ENCODE measurements around the gene PAQR5.

PAQR5 gene

DNA sequence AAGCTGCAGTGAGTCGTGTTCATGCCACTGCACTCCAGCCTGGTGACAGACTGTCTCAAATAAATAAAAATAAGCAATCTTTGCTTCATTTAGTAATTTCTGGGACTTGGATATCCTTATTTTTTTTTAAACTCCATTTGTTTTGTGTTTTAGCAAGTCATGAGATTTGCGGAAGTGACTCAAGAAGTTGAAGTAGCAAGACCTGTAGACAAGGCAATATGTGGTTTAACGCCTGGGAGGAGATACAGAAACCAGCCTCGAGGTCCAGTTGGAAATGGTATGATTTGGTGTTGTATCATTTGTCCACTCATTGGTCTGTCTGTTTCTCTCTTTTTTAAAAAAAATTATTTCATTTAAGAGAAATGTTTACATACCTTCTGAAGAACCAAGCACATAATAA lies 137.3 kb downstream of the PAQR5 start:
- Histone ChIP-seq H3K9ac (ENCODE audit: low read length) (no peak overlapping the region), H3K27me3 (ENCODE audit: insufficient read depth, low read length) (no peaks in the 10 kb centered on the region), H3K9me3 (ENCODE audit: low read length) (no peaks in the 10 kb centered on the region), H3K4me1 (ENCODE audit: insufficient read depth, low read length, severe bottlenecking) (no peaks in the 10 kb centered on the region), H3K4me3 (ENCODE audit: low read depth, low read length, poor library complexity, severe bottlenecking) (no peak overlapping the region), H2AFZ (ENCODE audit: low read length) (no peak overlapping the region), H3K36me3 (ENCODE audit: insufficient read depth, low read length) (peaks cover 89% of the 10 kb centered on the region), H3K9me2 (ENCODE audit: low read depth, low read length) (no peaks in the 10 kb centered on the region), H3K79me2 (ENCODE audit: insufficient read depth, low read length) (no peaks in the 10 kb centered on the region), H3F3A (ENCODE audit: insufficient read depth, low read length) (no peaks in the 10 kb centered on the region), H3K4me2 (ENCODE audit: low read length) (no peak overlapping the region), H3K27ac (ENCODE audit: low read depth, low read length, poor library complexity, severe bottlenecking) (no peak overlapping the region), H4K20me1 (ENCODE audit: insufficient read depth, low read length) (no peaks in the 10 kb centered on the region)
- TF ChIP-seq EZH2 (IDR thresholded peaks at IDR 0.05; ENCODE audit: borderline replicate concordance, low read length) (no peak), CTCF (IDR thresholded peaks at IDR 0.05; ENCODE audit: low read length) (no peak)

DNA sequence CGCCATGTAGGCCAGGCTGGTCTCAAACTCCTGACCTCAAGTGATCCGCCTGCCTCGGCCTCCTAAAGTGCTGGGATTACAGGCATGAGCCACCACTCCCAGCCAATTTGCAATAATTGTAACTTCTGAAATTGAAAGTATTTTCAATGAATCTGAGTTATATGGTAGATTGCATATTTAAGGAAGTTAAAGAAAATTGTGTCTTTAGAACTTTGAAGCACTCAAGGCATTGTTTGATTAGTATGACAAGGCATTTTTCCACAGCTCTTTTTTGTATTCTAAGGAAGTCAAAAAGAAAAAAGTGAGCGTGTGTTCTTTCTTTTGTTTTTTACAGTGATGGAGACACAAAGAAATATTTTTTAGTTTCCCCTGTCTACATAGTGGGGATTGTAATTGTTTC lies 138.2 kb downstream of the PAQR5 start:
- Histone ChIP-seq H3K9me2 (ENCODE audit: low read depth, low read length) (no peaks in the 10 kb centered on the region), H4K20me1 (ENCODE audit: insufficient read depth, low read length) (no peaks in the 10 kb centered on the region), H3K4me3 (ENCODE audit: low read depth, low read length, poor library complexity, severe bottlenecking) (no peak overlapping the region), H3K4me1 (ENCODE audit: insufficient read depth, low read length, severe bottlenecking) (peaks cover 2% of the 10 kb centered on the region), H3K36me3 (ENCODE audit: insufficient read depth, low read length) (peaks cover 94% of the 10 kb centered on the region), H3K9me3 (ENCODE audit: low read length) (no peaks in the 10 kb centered on the region), H3K4me2 (ENCODE audit: low read length) (no peak overlapping the region), H3K79me2 (ENCODE audit: insufficient read depth, low read length) (no peaks in the 10 kb centered on the region), H3K27me3 (ENCODE audit: insufficient read depth, low read length) (no peaks in the 10 kb centered on the region), H3F3A (ENCODE audit: insufficient read depth, low read length) (no peaks in the 10 kb centered on the region), H3K27ac (ENCODE audit: low read depth, low read length, poor library complexity, severe bottlenecking) (no peak overlapping the region), H2AFZ (ENCODE audit: low read length) (no peak overlapping the region), H3K9ac (ENCODE audit: low read length) (no peak overlapping the region)
- no peak for TF ChIP-seq CTCF (IDR thresholded peaks at IDR 0.05; ENCODE audit: low read length)

DNA sequence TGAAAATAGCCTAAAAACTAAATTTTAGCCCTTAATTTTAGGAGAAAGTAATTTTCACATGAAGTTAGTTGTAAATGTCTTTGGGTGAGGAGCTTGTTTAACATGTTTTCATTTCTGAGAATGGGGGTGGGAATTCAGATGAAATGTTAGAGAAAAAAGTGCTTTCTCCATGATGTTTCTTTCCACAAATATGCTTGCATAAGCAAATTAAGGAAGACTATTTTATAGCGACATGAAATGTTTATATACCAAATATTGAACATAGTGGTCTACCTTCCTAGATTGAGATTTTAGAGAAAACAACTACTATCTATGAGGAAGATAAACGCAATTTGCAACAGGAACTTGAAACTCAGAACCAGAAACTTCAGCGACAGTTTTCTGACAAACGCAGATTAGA lies 140.9 kb downstream of the PAQR5 start:
- peaks cover 90% of the 10 kb centered on the region for H3K36me3 ChIP-seq (ENCODE audit: insufficient read depth, low read length)
- H3K4me2 ChIP-seq (ENCODE audit: low read length): no peak overlapping the region
- H2AFZ ChIP-seq (ENCODE audit: low read length): no peak overlapping the region
- TF ChIP-seq EZH2 (IDR thresholded peaks at IDR 0.05; ENCODE audit: borderline replicate concordance, low read length): no peak
- TF ChIP-seq CTCF (IDR thresholded peaks at IDR 0.05; ENCODE audit: low read length): no peak
- H3F3A ChIP-seq (ENCODE audit: insufficient read depth, low read length): no peaks in the 10 kb centered on the region; the same call in 1 of the 2 replicates
- no peaks in the 10 kb centered on the region for H3K9me3 ChIP-seq (ENCODE audit: low read length)
- no peaks in the 10 kb centered on the region for H3K79me2 ChIP-seq (ENCODE audit: insufficient read depth, low read length)
- H3K4me1 ChIP-seq (ENCODE audit: insufficient read depth, low read length, severe bottlenecking): peaks cover 13% of the 10 kb centered on the region
- H3K27me3 ChIP-seq (ENCODE audit: insufficient read depth, low read length): no peaks in the 10 kb centered on the region
- H3K4me3 ChIP-seq (ENCODE audit: low read depth, low read length, poor library complexity, severe bottlenecking): no peak overlapping the region
- no peaks in the 10 kb centered on the region for H4K20me1 ChIP-seq (ENCODE audit: insufficient read depth, low read length)
- no peak overlapping the region for H3K27ac ChIP-seq (ENCODE audit: low read depth, low read length, poor library complexity, severe bottlenecking)
- no peaks in the 10 kb centered on the region for H3K9me2 ChIP-seq (ENCODE audit: low read depth, low read length)
- H3K9ac ChIP-seq (ENCODE audit: low read length): no peak overlapping the region

Measured in OCI-LY1 (cell line).